Measurements from ENCODE around the gene MFRP. TPM values are rescaled to one million over a fixed set of nuclear protein-coding genes. Genes with fewer than 3 reads are reported as not detected.

MFRP gene
- total and polyA plus RNA-seq, 10 of the 15 experiments (the other 5 are each of a cell fraction or from before 2014, with no cell fraction given): not detected

GRCh38 chr11:119339589-119340334 lies 6.7 kb downstream of the MFRP start (continued):
- peak; percentile 25; the same call in 1 of the 2 replicates for TF ChIP-seq RAD21 (IDR thresholded peaks at IDR 0.05; ENCODE audit: insufficient read depth, low read depth, low read length)
- peak; percentile 27; the same call in 1 of the 2 replicates for TF ChIP-seq SMC3 (IDR thresholded peaks at IDR 0.05; ENCODE audit: borderline replicate concordance, low read length)
- TF ChIP-seq SUZ12 (IDR thresholded peaks at IDR 0.05; ENCODE audit: unreplicated experiment): peak; percentile 97
- 0 out of 2 replicates have a peak, but pooled peaks have one; percentile 37 for TF ChIP-seq LARP7 (IDR thresholded peaks at IDR 0.05)

- BruUV-seq (replicated peaks): no TSS peak
- intact Hi-C loops (cut with micrococcal nuclease; ENCODE audit: unreplicated experiment): loop anchor here (5.0 kb wide), 2 partner anchors 133 to 272 kb away; partner anchors contain the start of gene VPS11
- ChIA-PET RAD21 (ENCODE audit: unreplicated experiment) (interaction anchor here (1.1 to 2.6 kb wide), 8 partner anchors 16 to 236 kb away, joined by 3 to 24 read pairs (median 4); no protein-coding TSS in a partner anchor), CTCF (interaction anchor here (0.7 to 3.7 kb wide), 32 partner anchors 9 to 349 kb away, joined by 3 to 88 read pairs (median 6); partner anchors contain the start of genes CBL, MFRP, NLRX1 and USP2), SMC1A (ENCODE audit: uncharacterized antibody, unreplicated experiment) (interaction anchor here (0.7 to 2.6 kb wide), 5 partner anchors 10 to 78 kb away, joined by 3 to 23 read pairs (median 8); partner anchors contain the start of gene MCAM), POLR2A (interaction anchor here (1.0 to 1.1 kb wide), 2 partner anchors 136 to 170 kb away, joined by 3 to 5 read pairs; partner anchors contain the start of gene NLRX1)
- H2AFZ ChIP-seq (ENCODE audit: control insufficient read depth, low read depth, low read length): no peak overlapping the region
- H3K9me3 ChIP-seq (replicated peaks; ENCODE audit: control insufficient read depth, insufficient read depth, low read length): no peaks in the 10 kb centered on the region
- no peak for DNase-seq (ENCODE audit: low read depth, low spot score)
- no peak for FAIRE-seq
- no peak overlapping the region for H3K9ac ChIP-seq (ENCODE audit: control insufficient read depth, insufficient read depth, low read length)
- no peak for ATAC-seq
- in situ Hi-C loops (cut with MboI): no loop called here
- no peak overlapping the region for H3K27ac ChIP-seq (ENCODE audit: control insufficient read depth, insufficient read depth)
- no peaks in the 10 kb centered on the region for H3K36me3 ChIP-seq (ENCODE audit: control insufficient read depth in 2 of 2, insufficient read depth in 2 of 2, low read length in 1 of 2)
- 70% methylated on average over 11 of the region's 11 CpGs for WGBS (ENCODE audit: insufficient coverage, insufficient replicate concordance, low lambda C conversion rate, missing lambda C conversion rate)
- H3K4me2 ChIP-seq (ENCODE audit: control insufficient read depth, insufficient read depth): no peak overlapping the region
- H3K4me3 ChIP-seq: no peak overlapping the region
- peaks cover 8% of the 10 kb centered on the region for H3K4me1 ChIP-seq (ENCODE audit: control insufficient read depth, insufficient read depth, low read length)
- peaks cover 9 to 11% of the 10 kb centered on the region in 2 experiments for H3K27me3 ChIP-seq (replicated peaks in 1 of 2; ENCODE audit: control insufficient read depth in 2 of 2, insufficient read depth in 2 of 2, low read length in 1 of 2)
- H4K20me1 ChIP-seq (ENCODE audit: control insufficient read depth, insufficient read depth): no peaks in the 10 kb centered on the region
- peaks cover 13% of the 10 kb centered on the region for H3K79me2 ChIP-seq (ENCODE audit: control insufficient read depth, insufficient read depth, low read length)
- TF ChIP-seq HDAC6 (IDR thresholded peaks at IDR 0.05; ENCODE audit: unreplicated experiment): no peak
- TF ChIP-seq PBX3 (IDR thresholded peaks at IDR 0.05; ENCODE audit: insufficient replicate concordance, low read depth, low read length): no peak
- TF ChIP-seq ZNF592 (IDR thresholded peaks at IDR 0.05): no peak
- TF ChIP-seq SREBF2 (IDR thresholded peaks at IDR 0.05; ENCODE audit: low read length): no peak
- no peak for TF ChIP-seq RBBP5 (conservative IDR thresholded peaks at IDR 0.05)
- no peak for TF ChIP-seq PKNOX1 (IDR thresholded peaks at IDR 0.05)
- no peak for TF ChIP-seq HCFC1 (IDR thresholded peaks at IDR 0.05; ENCODE audit: low read length)
- TF ChIP-seq ATF3 (IDR thresholded peaks at IDR 0.05; ENCODE audit: borderline replicate concordance, extremely low read depth, low read depth, low read length): no peak
- no peak for TF ChIP-seq RUNX3 (IDR thresholded peaks at IDR 0.05; ENCODE audit: low read length)
- no peak for TF ChIP-seq NFYA (IDR thresholded peaks at IDR 0.05; ENCODE audit: borderline replicate concordance, low read depth, low read length)
These were observed 7.4 kb downstream of the MFRP start for GRCh38 chr11:119338965-119339588.
